Muscle of arm (tissue), 12 donors: Measurements from ENCODE around the gene PEX10. TPM values are rescaled to one million over a fixed set of nuclear protein-coding genes. Genes with fewer than 3 reads are reported as not detected.

Experiments
- DNase-seq: peaks from one replicate; pipeline ENCODE4 v3.0.0-alpha.2; 2013
- polyA plus RNA-seq, 12 donors: library from polyadenylated mRNA; unstranded; fragments of 120-200 nt; gene quantifications; one replicate each; pipeline ENCODE4 v1.2.1, GENCODE V29; 2013; ENCODE audit not compliant: insufficient read length in 12 of 12

Gene PEX10
- polyA plus RNA-seq, 12 donors: 13.1 to 28.0 (median 16.6) TPM; not detected in 1

GRCh38 chr1:2354511-2355372 is 57.6 kb downstream of the PEX10 start:
- no peak for DNase-seq

Other genes starting within 250 kb of the PEX10 start
- 10 to 100 TPM in 11 of 12 donors, not detected in 1; 21.5 to 81.7 (median 26.8) TPM for gene FAAP20, start 217.8 kb downstream of the PEX10 start, polyA plus RNA-seq
- 10 to 100 TPM in 11 of 12 donors, not detected in 1; 44.3 to 88.0 (median 55.0) TPM for gene SKI, start 184.2 kb downstream of the PEX10 start, polyA plus RNA-seq
- 1 to 10 TPM in 11 of 12 donors, not detected in 1; 4.4 to 9.4 (median 5.7) TPM for gene MORN1, start 21.0 kb downstream of the PEX10 start, polyA plus RNA-seq
- gene RER1, start 20.7 kb downstream of the PEX10 start, polyA plus RNA-seq: 100 to 1,000 TPM in 1 of 12 donors, 10 to 100 TPM in 10, not detected in 1; 69.7 to 174 (median 84.7) TPM
- gene PLCH2, start 63.7 kb upstream of the PEX10 start, polyA plus RNA-seq: 10 to 100 TPM in 1 of 12 donors, 1 to 10 TPM in 2, under 1 TPM in 7, not detected in 2; 0.33 to 16.6 (median 0.83) TPM
- 10 to 100 TPM in 11 of 12 donors, not detected in 1; 16.7 to 24.2 (median 19.6) TPM for gene PANK4, start 114.0 kb upstream of the PEX10 start, polyA plus RNA-seq
- 1 to 10 TPM in 1 of 12 donors, under 1 TPM in 8, not detected in 3; 0.11 to 1.0 (median 0.48) TPM for gene HES5, start 117.7 kb upstream of the PEX10 start, polyA plus RNA-seq
- gene TNFRSF14, start 143.8 kb upstream of the PEX10 start, polyA plus RNA-seq: 10 to 100 TPM in 7 of 12 donors, 1 to 10 TPM in 4, not detected in 1; 7.3 to 79.5 (median 11.0) TPM
- 10 to 100 TPM in 11 of 12 donors, not detected in 1; 14.6 to 59.6 (median 18.7) TPM for gene PRXL2B, start 174.2 kb upstream of the PEX10 start, polyA plus RNA-seq
- gene MMEL1, start 220.5 kb upstream of the PEX10 start, polyA plus RNA-seq: 1 to 10 TPM in 1 of 12 donors, under 1 TPM in 7, not detected in 4; 0.31 to 1.1 (median 0.46) TPM